PC-3 (cell line): Measurements from ENCODE around the gene MANSC4.

Experiments
- CTCF ChIP-seq: fragments of 300-600 bp; sonication (generic); conservative IDR thresholded peaks from 2 replicates; pipeline ENCODE4 v1.5.1; 2017; ENCODE audit warnings: antibody characterized with exemption, low read depth, mild to moderate bottlenecking, low read length
- EZH2 ChIP-seq: fragments of 300-600 bp; sonication (generic); IDR thresholded peaks from one replicate; pipeline ENCODE4 v1.6.1; 2017; ENCODE audit warnings: antibody characterized with exemption, mild to moderate bottlenecking, low read length; ENCODE audit not compliant: unreplicated experiment

GRCh38 chr12:27796128-27796527 is 16.1 kb upstream of the MANSC4 start:
- no peak for TF ChIP-seq EZH2
- no peak for TF ChIP-seq CTCF
